Small intestine (tissue), 7 donors: Measurements from ENCODE around the gene GDPD3. TPM values are rescaled to one million over a fixed set of nuclear protein-coding genes. Genes with fewer than 3 reads are reported as not detected.
A peak's percentile ranks its signal among the peaks of the same experiment; 100 is the strongest.

Source experiments
- DNase-seq, 2 donors: peaks; one replicate each; pipeline versions ENCODE4 v3.0.0 to v3.0.0-alpha.2; 2013
- FAIRE-seq: peaks from 2 replicates; lab custom pipeline; 2012; peaks lifted over from hg19 to GRCh38; lab: Jason Lieb, UNC
- H3K27ac ChIP-seq, 3 donors: one replicate each; pipeline ENCODE4 v1.5.1; 2013; ENCODE audit warnings: low read length in 2 of 3, mild to moderate bottlenecking in 2 of 3, control low read depth in 1 of 3, inconsistent platforms in 1 of 3, low read depth in 1 of 3, moderate library complexity in 1 of 3
- H3K27me3 ChIP-seq, 3 donors: one replicate each; pipeline ENCODE4 v1.6.1; 2013; ENCODE audit warnings: low read length in 3 of 3, inconsistent platforms in 1 of 3; ENCODE audit not compliant: control insufficient read depth in 3 of 3, insufficient read depth in 3 of 3
- H3K36me3 ChIP-seq, 3 donors: one replicate each; pipeline ENCODE4 v1.6.1; 2013; ENCODE audit warnings: low read length in 3 of 3, inconsistent platforms in 1 of 3, low read depth in 1 of 3, mild to moderate bottlenecking in 1 of 3, moderate library complexity in 1 of 3; ENCODE audit not compliant: control insufficient read depth in 3 of 3, insufficient read depth in 2 of 3
- H3K4me1 ChIP-seq, 3 donors: one replicate each; pipeline ENCODE4 v1.6.1; 2013; ENCODE audit warnings: low read length in 2 of 3, inconsistent platforms in 1 of 3, low read depth in 1 of 3, mild to moderate bottlenecking in 1 of 3, moderate library complexity in 1 of 3; ENCODE audit not compliant: control insufficient read depth in 3 of 3, insufficient read depth in 2 of 3
- H3K4me3 ChIP-seq, 3 donors: one replicate each; pipeline ENCODE4 v1.5.1; 2013; ENCODE audit warnings: low read length in 3 of 3, control low read depth in 1 of 3, inconsistent platforms in 1 of 3, low read depth in 1 of 3, mild to moderate bottlenecking in 1 of 3, moderate library complexity in 1 of 3
- H3K9me3 ChIP-seq, 2 donors: one replicate each; pipeline ENCODE4 v1.6.1; 2013; ENCODE audit warnings: low read depth in 1 of 2, low read length in 1 of 2; ENCODE audit not compliant: control insufficient read depth in 2 of 2, insufficient read depth in 1 of 2
- WGBS, 3 donors: extraction: QIAGEN DNeasy Blood & Tissue Kit; methylation state at CpG; one replicate each; pipeline ENCODE4 v1.1.7; 2013; 5-methylcytosine and 5-hydroxymethylcytosine counted together
- polyA plus RNA-seq, 4 donors: library from polyadenylated mRNA; stranded (reverse) in 3 of 4; unstranded in 1 of 4; fragments of 200-250 nt in 3 of 4; fragments of 120-200 nt in 1 of 4; gene quantifications; one replicate each; pipeline versions ENCODE4 v1.2.1 to v1.2.3, GENCODE V29; 2013
- donor health status: healthy with polysubstance abuse.
- donor health status: control.
- donor health status: control.
- donor health status: Bipolar disorder and iron deficiency.
- donor health status: healthy.

The GDPD3 gene
- polyA plus RNA-seq, 4 donors: 13.2 to 23.9 (median 19.5) TPM

GRCh38 chr16:30065102-30065942 lies 48.0 kb downstream of the GDPD3 start, which contains the start of gene ALDOA:
Gene ALDOA (plus strand): TSS chr16:30065760. CDS start chr16:30066898, 1,138 bp downstream.
- FAIRE-seq: no peak
- Histone ChIP-seq H3K9me3 (no peaks in the 10 kb centered on the region), H3K4me3 (peak within 1 kb of the TSS; percentile 85 to 100 (median 92))

GRCh38 chr16:30064729-30065101 lies 48.6 kb downstream of the GDPD3 start:
- WGBS, 3 donors: 0 to 1% (median 0%) methylated on average over 23 to 25 of the region's 25 CpGs
- H3K36me3 ChIP-seq: peaks cover 13 to 38% (median 18%) of the 10 kb centered on the region in 3 donors
- H3K27ac ChIP-seq: peak overlapping the region; percentile 93 to 100 (median 99)
- FAIRE-seq (no peak), DNase-seq (no peak)
- H3K9me3 ChIP-seq: no peaks in the 10 kb centered on the region
- H3K4me1 ChIP-seq: peaks cover 0 to 35% (median 6%) of the 10 kb centered on the region in 3 donors
- peak overlapping the region; percentile 67 to 100 (median 76) for H3K4me3 ChIP-seq
- H3K27me3 ChIP-seq: no peaks in the 10 kb centered on the region

More at GRCh38 chr16:30065102-30065942, 48.0 kb downstream of the GDPD3 start, which contains the start of gene ALDOA:
- H3K36me3 ChIP-seq: peaks cover 15 to 41% (median 24%) of the 10 kb centered on the region in 3 donors
- H3K27ac ChIP-seq: peak within 1 kb of the TSS; percentile 93 to 100 (median 99)
- peaks cover 0 to 36% (median 6%) of the 10 kb centered on the region in 3 donors for H3K4me1 ChIP-seq
- H3K27me3 ChIP-seq: no peaks in the 10 kb centered on the region
- DNase-seq: peak; percentile 97 to 99
- WGBS, 3 donors: 0 to 1% (median 1%) methylated on average over 76 to 99 of the region's 99 CpGs

DNA sequence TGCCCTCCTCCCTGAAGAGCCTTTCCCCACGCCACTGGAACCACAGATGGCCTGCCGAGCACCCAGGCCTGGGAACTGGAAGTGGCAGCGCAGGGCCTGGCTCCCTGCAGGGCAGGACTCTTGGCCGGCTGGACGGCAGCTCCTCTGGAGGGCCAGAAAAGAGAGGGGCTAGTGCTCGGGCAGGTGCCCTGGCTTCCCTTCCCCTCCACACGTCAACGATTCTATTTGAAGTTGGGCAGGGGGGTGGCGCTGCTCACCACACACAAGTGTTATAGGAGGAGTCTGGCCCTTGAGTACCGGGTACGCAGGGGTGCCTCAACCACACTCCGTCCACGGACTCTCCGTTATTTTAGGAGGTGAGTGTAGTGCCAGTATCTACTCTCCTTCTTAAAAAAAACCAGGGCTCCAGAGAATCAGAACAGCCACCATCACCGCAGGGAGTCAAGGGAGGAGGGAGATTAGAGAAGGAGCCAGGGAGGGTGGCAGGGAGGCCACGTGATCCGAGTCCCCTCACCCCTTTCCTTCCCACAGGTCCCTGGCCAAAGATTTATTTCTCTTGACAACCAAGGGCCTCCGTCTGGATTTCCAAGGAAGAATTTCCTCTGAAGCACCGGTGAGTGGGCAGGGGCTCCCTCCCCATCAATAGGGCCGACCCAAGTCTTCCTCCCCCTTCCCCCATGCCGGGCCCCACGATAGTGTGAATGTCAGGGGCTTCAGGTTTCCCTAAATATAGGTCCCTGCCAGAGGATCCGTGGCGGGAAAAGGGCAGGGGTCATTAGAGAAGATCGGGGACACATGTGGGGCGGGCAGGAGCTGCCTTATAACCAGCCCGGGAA lies 49.2 kb downstream of the GDPD3 start:
- Histone ChIP-seq H3K4me1 (peaks cover 0 to 33% (median 6%) of the 10 kb centered on the region in 3 donors), H3K36me3 (peaks cover 7 to 36% (median 12%) of the 10 kb centered on the region in 3 donors), H3K9me3 (no peaks in the 10 kb centered on the region), H3K27ac (peak overlapping the region; percentile 93 to 100 (median 99)), H3K27me3 (no peaks in the 10 kb centered on the region), H3K4me3 (peak overlapping the region; percentile 67 to 100 (median 76))
- FAIRE-seq (no peak), DNase-seq (peak; percentile 52 to 69)
- 5 to 9% (median 5%) methylated on average over 27 of the region's 27 CpGs for WGBS, 3 donors

- no peak for DNase-seq
- Histone ChIP-seq H3K36me3 (peaks cover 0 to 32% (median 5%) of the 10 kb centered on the region in 3 donors), H3K27me3 (no peaks in the 10 kb centered on the region), H3K4me1 (peaks cover 0 to 32% (median 6%) of the 10 kb centered on the region in 3 donors), H3K9me3 (no peaks in the 10 kb centered on the region), H3K4me3 (peak overlapping the region in 1 of 3 donors; percentile 100), H3K27ac (peak overlapping the region; percentile 52 to 100 (median 99))
- FAIRE-seq: no peak
- WGBS, 3 donors: 66 to 79% (median 75%) methylated on average over 12 of the region's 12 CpGs
Measured at GRCh38 chr16:30063278-30063892, 50.0 kb downstream of the GDPD3 start.

- no peak overlapping the region for H3K4me3 ChIP-seq
- peaks cover 0 to 10% (median 0%) of the 10 kb centered on the region in 3 donors for H3K36me3 ChIP-seq
- H3K27me3 ChIP-seq: no peaks in the 10 kb centered on the region
- H3K27ac ChIP-seq: no peak overlapping the region
- WGBS, 3 donors: 59 to 81% (median 67%) methylated on average over 2 of the region's 2 CpGs
- H3K4me1 ChIP-seq: peaks cover 0 to 16% (median 4%) of the 10 kb centered on the region in 3 donors
- FAIRE-seq (no peak), DNase-seq (no peak)
- H3K9me3 ChIP-seq: no peaks in the 10 kb centered on the region
Measured at GRCh38 chr16:30060836-30061554, 52.3 kb downstream of the GDPD3 start.

GRCh38 chr16:30060346-30060745 lies 53.0 kb downstream of the GDPD3 start:
- DNase-seq: no peak
- WGBS, 3 donors: 70 to 80% (median 76%) methylated on average over 4 of the region's 4 CpGs
- FAIRE-seq: no peak

DNA sequence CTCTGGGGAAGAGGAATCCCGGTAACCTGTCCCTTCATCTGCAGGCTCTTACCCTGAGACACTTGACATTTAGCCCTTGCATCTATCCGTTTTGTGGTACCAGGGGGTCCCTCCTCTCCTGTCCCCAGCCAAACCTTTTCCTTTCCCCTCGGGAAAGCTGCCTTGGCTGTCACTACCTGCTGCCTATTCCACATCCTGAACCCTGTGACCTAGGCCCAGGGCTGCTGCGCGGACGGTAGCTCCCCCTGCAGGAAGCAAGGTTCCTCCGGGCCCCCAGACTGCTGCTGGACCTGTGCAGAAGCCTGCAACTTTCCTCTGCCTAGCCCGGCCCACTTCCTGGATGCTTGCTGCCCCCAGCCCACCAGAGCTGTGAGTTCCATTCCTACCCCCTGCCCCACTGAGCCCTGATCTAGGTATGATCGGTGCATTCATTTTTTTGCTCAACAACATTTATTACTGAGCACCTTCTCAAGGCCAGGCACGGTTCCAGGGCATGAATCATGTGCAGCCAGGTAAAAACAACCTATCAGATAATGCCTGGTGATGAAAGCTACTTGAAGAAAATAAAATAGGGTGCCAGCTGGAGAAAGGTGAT lies 58.3 kb downstream of the GDPD3 start:
- no peaks in the 10 kb centered on the region for H3K27me3 ChIP-seq
- 13 to 32% (median 23%) methylated on average over 10 of the region's 10 CpGs for WGBS, 3 donors
- H3K4me1 ChIP-seq: peaks cover 0 to 15% (median 0%) of the 10 kb centered on the region in 3 donors
- FAIRE-seq: no peak
- no peak overlapping the region for H3K4me3 ChIP-seq
- H3K27ac ChIP-seq: no peak overlapping the region
- DNase-seq: peak; percentile 56 to 86
- peaks cover 0 to 14% (median 0%) of the 10 kb centered on the region in 3 donors for H3K36me3 ChIP-seq
- no peaks in the 10 kb centered on the region for H3K9me3 ChIP-seq

More at GRCh38 chr16:30060346-30060745, 53.0 kb downstream of the GDPD3 start:
- Histone ChIP-seq H3K27me3 (no peaks in the 10 kb centered on the region), H3K36me3 (peaks cover 0 to 10% (median 0%) of the 10 kb centered on the region in 3 donors), H3K9me3 (no peaks in the 10 kb centered on the region), H3K4me3 (no peak overlapping the region), H3K27ac (no peak overlapping the region), H3K4me1 (peaks cover 0 to 16% (median 4%) of the 10 kb centered on the region in 3 donors)
